ENCODE measurements around the gene HRH1. TPM values are rescaled to one million over a fixed set of nuclear protein-coding genes. Genes with fewer than 3 reads are reported as not detected.

The HRH1 gene
- total RNA-seq, 4 donors from 2014 or later = 1.8 to 16.3 (median 6.3) TPM

DNA sequence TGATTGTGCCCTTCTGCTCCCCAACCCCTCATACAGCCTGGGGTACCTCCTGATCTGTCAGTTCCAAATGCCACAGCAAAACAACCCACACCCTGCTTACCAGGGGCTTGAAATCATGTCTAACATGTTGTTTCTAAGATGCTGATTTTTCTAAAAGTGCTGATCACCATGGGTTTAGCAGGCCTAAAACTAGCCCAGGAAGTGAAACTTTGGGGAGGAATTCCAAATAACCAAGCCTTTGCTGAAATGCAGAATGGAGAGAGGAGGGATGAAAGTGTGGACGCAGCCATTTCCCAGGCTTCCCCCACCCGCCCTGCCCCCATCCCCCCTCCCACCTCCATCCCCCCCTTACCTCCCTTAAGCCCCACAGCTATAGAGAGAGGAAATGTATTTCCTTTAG lies 2.0 kb upstream of the HRH1 start:
- Histone ChIP-seq H3K27me3 (no peaks in the 10 kb centered on the region), H3K27ac (no peak overlapping the region), H3K4me1 (no peaks in the 10 kb centered on the region), H3K4me3 (no peak overlapping the region), H3K9me3 (no peaks in the 10 kb centered on the region), H3K36me3 (no peaks in the 10 kb centered on the region)
- intact Hi-C loops (cut with DNase I; ENCODE audit: low total_unique reads) = no loop called here
- no peak for DNase-seq
- no peak for TF ChIP-seq POLR2A (IDR thresholded peaks at IDR 0.05)
- TF ChIP-seq, protein P1, sequence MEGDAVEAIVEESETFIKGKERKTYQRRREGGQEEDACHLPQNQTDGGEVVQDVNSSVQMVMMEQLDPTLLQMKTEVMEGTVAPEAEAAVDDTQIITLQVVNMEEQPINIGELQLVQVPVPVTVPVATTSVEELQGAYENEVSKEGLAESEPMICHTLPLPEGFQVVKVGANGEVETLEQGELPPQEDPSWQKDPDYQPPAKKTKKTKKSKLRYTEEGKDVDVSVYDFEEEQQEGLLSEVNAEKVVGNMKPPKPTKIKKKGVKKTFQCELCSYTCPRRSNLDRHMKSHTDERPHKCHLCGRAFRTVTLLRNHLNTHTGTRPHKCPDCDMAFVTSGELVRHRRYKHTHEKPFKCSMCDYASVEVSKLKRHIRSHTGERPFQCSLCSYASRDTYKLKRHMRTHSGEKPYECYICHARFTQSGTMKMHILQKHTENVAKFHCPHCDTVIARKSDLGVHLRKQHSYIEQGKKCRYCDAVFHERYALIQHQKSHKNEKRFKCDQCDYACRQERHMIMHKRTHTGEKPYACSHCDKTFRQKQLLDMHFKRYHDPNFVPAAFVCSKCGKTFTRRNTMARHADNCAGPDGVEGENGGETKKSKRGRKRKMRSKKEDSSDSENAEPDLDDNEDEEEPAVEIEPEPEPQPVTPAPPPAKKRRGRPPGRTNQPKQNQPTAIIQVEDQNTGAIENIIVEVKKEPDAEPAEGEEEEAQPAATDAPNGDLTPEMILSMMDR (IDR thresholded peaks at IDR 0.05) = no peak

DNA sequence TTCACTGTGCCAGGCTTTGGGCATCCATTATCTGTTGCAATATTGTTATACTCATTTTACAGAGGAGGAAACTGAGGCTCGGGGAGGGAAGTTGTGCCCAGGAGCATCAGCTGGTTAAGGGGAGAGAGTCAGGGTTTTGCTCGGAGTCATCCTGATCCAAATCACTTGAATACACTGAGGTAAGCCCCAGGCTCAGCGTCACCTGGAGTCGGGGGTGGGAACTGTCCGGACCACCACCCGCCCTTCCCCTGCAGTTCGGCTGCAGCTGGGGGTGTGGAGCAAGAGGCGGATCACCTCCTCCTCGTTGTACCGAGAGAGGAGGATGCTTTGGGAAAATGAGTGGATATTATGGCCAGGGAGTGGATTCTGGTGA lies 646 bp downstream of the HRH1 start:
- no peak for TF ChIP-seq POLR2A (IDR thresholded peaks at IDR 0.05)
- TF ChIP-seq, protein P1 (IDR thresholded peaks at IDR 0.05) = no peak
- no peaks in the 10 kb centered on the region for H3K4me1 ChIP-seq
- intact Hi-C loops (cut with DNase I; ENCODE audit: low total_unique reads) = no loop called here
- peak overlapping the region; percentile 49 to 52 for H3K27ac ChIP-seq
- H3K27me3 ChIP-seq = no peaks in the 10 kb centered on the region
- H3K36me3 ChIP-seq = no peaks in the 10 kb centered on the region
- no peaks in the 10 kb centered on the region for H3K9me3 ChIP-seq
- peak in 1 of 2 donors; percentile 23 for DNase-seq
- H3K4me3 ChIP-seq = peak overlapping the region; percentile 18 to 45

DNA sequence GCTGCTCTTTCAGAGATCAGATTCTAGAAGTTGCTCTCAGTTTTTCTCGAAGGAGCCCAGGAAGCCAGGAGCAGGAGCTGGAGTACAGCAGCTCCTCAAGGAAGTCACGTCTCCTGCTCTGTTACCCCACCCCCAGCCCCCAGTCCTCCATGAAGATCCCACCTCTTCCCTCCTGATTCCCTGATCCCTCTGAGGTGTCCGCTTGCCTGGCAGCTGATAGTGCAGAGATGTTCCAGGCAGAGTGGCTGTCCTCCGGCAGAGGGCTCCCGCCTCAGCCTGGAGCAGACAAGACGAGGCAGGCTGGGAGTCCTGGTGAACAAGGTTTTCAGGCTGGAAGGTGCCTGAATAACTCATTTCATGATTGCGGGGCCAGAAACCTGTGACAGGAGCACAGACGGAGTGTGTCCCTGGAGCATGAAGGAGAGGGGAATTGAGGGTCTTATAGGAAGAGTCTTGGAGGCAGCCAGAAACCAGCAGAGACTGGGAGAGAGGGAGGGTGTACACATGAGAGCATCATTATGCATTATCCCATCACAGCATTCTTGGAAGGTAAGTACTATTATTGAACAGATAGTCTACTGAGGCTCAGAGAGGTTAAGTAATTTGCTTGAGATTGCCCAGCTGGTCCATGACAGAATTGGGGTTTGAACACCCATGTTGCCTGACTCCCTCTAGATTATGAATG lies 1.2 kb downstream of the HRH1 start:
- TF ChIP-seq POLR2A (IDR thresholded peaks at IDR 0.05) = no peak
- TF ChIP-seq, protein P1 (IDR thresholded peaks at IDR 0.05) = peak; percentile 73 to 84 (median 80)
- no peaks in the 10 kb centered on the region for H3K36me3 ChIP-seq
- DNase-seq = peak; percentile 74 to 80
- no peaks in the 10 kb centered on the region for H3K4me1 ChIP-seq
- intact Hi-C loops (cut with DNase I; ENCODE audit: low total_unique reads) = no loop called here
- H3K4me3 ChIP-seq = peak overlapping the region; percentile 18 to 45
- no peaks in the 10 kb centered on the region for H3K27me3 ChIP-seq
- no peaks in the 10 kb centered on the region for H3K9me3 ChIP-seq
- H3K27ac ChIP-seq = peak overlapping the region; percentile 49 to 52

DNA sequence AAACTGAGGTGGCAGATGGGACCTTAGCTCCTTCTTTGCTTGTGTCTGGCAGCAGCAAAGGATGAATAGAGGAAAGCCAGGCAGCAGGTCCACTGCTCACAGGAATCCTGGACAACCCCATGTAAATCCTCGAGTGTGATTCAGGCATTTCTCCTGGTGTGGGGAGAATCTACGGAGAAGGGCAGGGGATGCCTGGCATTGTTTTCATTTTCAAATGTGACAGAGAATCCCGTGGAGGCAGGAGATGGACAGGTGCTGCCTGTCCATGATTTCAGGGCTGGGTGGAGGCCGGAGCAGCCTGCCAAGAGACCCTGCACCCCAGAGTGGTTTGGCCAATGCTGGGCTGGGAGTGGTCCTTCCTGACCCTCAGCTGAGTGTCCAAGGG lies 1.7 kb downstream of the HRH1 start:
- Histone ChIP-seq H3K9me3 (no peaks in the 10 kb centered on the region), H3K36me3 (no peaks in the 10 kb centered on the region), H3K4me1 (no peaks in the 10 kb centered on the region), H3K4me3 (no peak overlapping the region), H3K27me3 (no peaks in the 10 kb centered on the region), H3K27ac (no peak overlapping the region)
- DNase-seq = no peak
- intact Hi-C loops (cut with DNase I; ENCODE audit: low total_unique reads) = no loop called here
- TF ChIP-seq POLR2A (IDR thresholded peaks at IDR 0.05) = no peak
- TF ChIP-seq, protein P1 (IDR thresholded peaks at IDR 0.05) = no peak

DNA sequence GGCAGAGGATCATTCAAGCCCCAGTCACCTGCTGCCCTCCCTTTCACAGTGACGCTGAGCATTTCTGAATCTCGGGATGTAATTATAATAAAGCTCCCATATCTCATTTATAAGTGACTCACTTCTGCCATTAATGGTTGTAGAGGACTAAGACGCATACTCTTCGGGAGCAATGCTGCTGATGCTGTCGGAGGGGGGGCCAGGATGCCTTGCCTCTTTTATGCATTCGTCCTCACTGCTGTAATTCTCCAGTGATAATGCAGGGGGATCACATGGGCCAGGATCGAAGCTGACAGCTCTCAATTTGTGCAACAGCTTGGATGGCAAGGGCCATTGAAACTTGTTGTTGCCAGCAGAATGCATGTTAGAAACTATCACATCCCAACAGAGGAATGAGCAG lies 3.1 kb downstream of the HRH1 start:
- Histone ChIP-seq H3K27me3 (no peaks in the 10 kb centered on the region), H3K36me3 (no peaks in the 10 kb centered on the region), H3K27ac (no peak overlapping the region), H3K4me3 (no peak overlapping the region), H3K4me1 (no peaks in the 10 kb centered on the region), H3K9me3 (no peaks in the 10 kb centered on the region)
- intact Hi-C loops (cut with DNase I; ENCODE audit: low total_unique reads) = no loop called here
- no peak for TF ChIP-seq POLR2A (IDR thresholded peaks at IDR 0.05)
- TF ChIP-seq, protein P1 (IDR thresholded peaks at IDR 0.05) = no peak
- DNase-seq = no peak

Measured in uterus (tissue), 4 donors.